Upper lobe of left lung (tissue), 4 donors: ENCODE results near the gene PRPH.

ENCODE experiments used
- EP300 ChIP-seq, 4 donors: sonication (generic); formaldehyde crosslinking; IDR thresholded peaks; one replicate each; pipeline ENCODE4 v1.5.1; 2017; ENCODE audit warnings: antibody characterized with exemption in 4 of 4, control low read depth in 2 of 4
- POLR2A ChIP-seq, 4 donors: fragments of 450-650 bp; IDR thresholded peaks; one replicate each; pipeline ENCODE4 v1.5.1; 2016 to 2017; ENCODE audit warnings: antibody characterized with exemption in 4 of 4, mild to moderate bottlenecking in 2 of 4
- POLR2AphosphoS5 ChIP-seq, 2 donors: sonication (generic); formaldehyde crosslinking; IDR thresholded peaks; one replicate each; pipeline ENCODE4 v1.5.1; 2017; ENCODE audit warnings: antibody characterized with exemption in 2 of 2
- TF ChIP-seq, protein P1 (sequence below), 6 experiments: fragments of 450-650 bp in 4 of 6; fragments of 200-600 bp in 2 of 6; sonication (generic) in 2 of 6; IDR thresholded peaks; one replicate each; pipeline ENCODE4 v1.5.1; 2016 to 2019; ENCODE audit warnings: antibody characterized with exemption in 6 of 6

DNA sequence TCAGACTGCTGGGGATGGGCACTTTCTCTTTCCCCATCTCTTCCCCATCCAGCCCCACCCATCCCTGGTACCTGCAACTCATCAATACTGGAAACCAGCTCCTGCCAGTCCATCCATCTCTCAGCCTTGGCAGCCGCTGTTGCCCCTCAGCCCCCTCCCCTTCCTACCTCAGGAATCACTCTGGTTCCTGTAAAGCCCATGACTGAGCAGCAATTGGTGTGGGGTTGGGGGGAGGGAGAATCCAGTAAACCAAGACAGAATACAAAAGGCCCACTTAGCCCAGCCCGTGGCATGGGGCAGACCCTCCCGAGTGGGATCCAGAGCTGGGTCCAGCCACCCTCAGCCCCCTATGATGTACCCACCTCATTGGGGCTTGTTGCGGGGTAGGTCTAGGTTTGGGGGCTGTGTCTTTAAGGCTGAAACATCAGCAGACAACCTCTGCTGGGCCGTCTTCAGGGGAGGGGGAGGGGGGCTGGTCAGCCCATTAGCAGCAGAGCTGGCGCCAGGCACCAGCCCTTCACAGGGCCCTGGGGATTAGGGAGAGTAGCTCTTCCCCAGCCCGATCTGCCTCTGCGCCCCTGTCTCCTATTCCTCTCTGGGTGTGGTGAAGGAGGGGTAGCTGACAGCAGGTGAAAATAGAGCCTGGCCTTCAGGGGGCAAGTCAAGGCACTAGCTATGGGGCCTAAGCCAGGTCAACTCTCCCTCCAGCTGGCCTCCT is 702 bp upstream of the PRPH start:
- TF ChIP-seq EP300 (IDR thresholded peaks at IDR 0.05) = no peak
- TF ChIP-seq, protein P1, sequence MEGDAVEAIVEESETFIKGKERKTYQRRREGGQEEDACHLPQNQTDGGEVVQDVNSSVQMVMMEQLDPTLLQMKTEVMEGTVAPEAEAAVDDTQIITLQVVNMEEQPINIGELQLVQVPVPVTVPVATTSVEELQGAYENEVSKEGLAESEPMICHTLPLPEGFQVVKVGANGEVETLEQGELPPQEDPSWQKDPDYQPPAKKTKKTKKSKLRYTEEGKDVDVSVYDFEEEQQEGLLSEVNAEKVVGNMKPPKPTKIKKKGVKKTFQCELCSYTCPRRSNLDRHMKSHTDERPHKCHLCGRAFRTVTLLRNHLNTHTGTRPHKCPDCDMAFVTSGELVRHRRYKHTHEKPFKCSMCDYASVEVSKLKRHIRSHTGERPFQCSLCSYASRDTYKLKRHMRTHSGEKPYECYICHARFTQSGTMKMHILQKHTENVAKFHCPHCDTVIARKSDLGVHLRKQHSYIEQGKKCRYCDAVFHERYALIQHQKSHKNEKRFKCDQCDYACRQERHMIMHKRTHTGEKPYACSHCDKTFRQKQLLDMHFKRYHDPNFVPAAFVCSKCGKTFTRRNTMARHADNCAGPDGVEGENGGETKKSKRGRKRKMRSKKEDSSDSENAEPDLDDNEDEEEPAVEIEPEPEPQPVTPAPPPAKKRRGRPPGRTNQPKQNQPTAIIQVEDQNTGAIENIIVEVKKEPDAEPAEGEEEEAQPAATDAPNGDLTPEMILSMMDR (IDR thresholded peaks at IDR 0.05) = no peak
- TF ChIP-seq POLR2AphosphoS5 (IDR thresholded peaks at IDR 0.05) = no peak
- TF ChIP-seq POLR2A (IDR thresholded peaks at IDR 0.05) = no peak
